ENCODE data around the gene RNF175. TPM values are rescaled to one million over a fixed set of nuclear protein-coding genes. Genes with fewer than 3 reads are reported as not detected.
A peak's percentile ranks its signal among the peaks of the same experiment; 100 is the strongest.

The RNF175 gene
- total and polyA plus RNA-seq, 10 donors: 0.26 to 1.9 (median 0.46) TPM; not detected in 1

- TF ChIP-seq CTCF (IDR thresholded peaks at IDR 0.05 in 8 of 11, conservative IDR thresholded peaks at IDR 0.05 in 3 of 11): no peak
- no peak for TF ChIP-seq POLR2AphosphoS5 (IDR thresholded peaks at IDR 0.05)
- no peak for TF ChIP-seq POLR2A (IDR thresholded peaks at IDR 0.05)
- H3K27me3 ChIP-seq (replicated peaks in 1 of 7): peaks cover 0 to 47% (median 17%) of the 10 kb centered on the region in 7 donors
- DNase-seq: no peak
- H3K4me1 ChIP-seq: peaks cover 0 to 13% (median 8%) of the 10 kb centered on the region in 6 donors
- intact Hi-C loops (cut with DNase I; ENCODE audit: low total_unique reads): loop anchor here (10.0 kb wide), 1 partner anchor 124 kb away; no protein-coding TSS in a partner anchor
- no peaks in the 10 kb centered on the region for H3K36me3 ChIP-seq
- WGBS, 5 donors: 72 to 85% (median 74%) methylated on average over 15 of the region's 15 CpGs
- no peak overlapping the region for H3K27ac ChIP-seq
- peak overlapping the region in 3 of 8 donors; percentile 37 to 68 (median 50) for H3K4me3 ChIP-seq
- no peaks in the 10 kb centered on the region for H3K9me3 ChIP-seq
These were observed 977 bp downstream of the RNF175 start for GRCh38 chr4:153758688-153759406.

- no peaks in the 10 kb centered on the region for H3K36me3 ChIP-seq
- 72 to 96% (median 92%) methylated on average over 2 of the region's 2 CpGs for WGBS, 5 donors
- H3K27ac ChIP-seq: no peak overlapping the region
- H3K27me3 ChIP-seq (replicated peaks in 1 of 7): peaks cover 0 to 47% (median 17%) of the 10 kb centered on the region in 7 donors
- peaks cover 0 to 13% (median 8%) of the 10 kb centered on the region in 6 donors for H3K4me1 ChIP-seq
- intact Hi-C loops (cut with DNase I; ENCODE audit: low total_unique reads): loop anchor here (10.0 kb wide), 1 partner anchor 123 kb away; no protein-coding TSS in a partner anchor
- TF ChIP-seq POLR2A (IDR thresholded peaks at IDR 0.05): no peak
- TF ChIP-seq POLR2AphosphoS5 (IDR thresholded peaks at IDR 0.05): no peak
- TF ChIP-seq CTCF (IDR thresholded peaks at IDR 0.05 in 8 of 11, conservative IDR thresholded peaks at IDR 0.05 in 3 of 11): no peak
- H3K4me3 ChIP-seq: no peak overlapping the region
- DNase-seq: no peak
- no peaks in the 10 kb centered on the region for H3K9me3 ChIP-seq
These were observed 1.7 kb downstream of the RNF175 start for GRCh38 chr4:153758136-153758535.

- no peak for TF ChIP-seq POLR2A (IDR thresholded peaks at IDR 0.05)
- no peak for TF ChIP-seq CTCF (IDR thresholded peaks at IDR 0.05 in 8 of 11, conservative IDR thresholded peaks at IDR 0.05 in 3 of 11)
- Histone ChIP-seq H3K4me3 (no peak overlapping the region), H3K4me1 (peaks cover 0 to 13% (median 8%) of the 10 kb centered on the region in 6 donors), H3K9me3 (no peaks in the 10 kb centered on the region), H3K36me3 (no peaks in the 10 kb centered on the region), H3K27ac (no peak overlapping the region), H3K27me3 (replicated peaks in 1 of 7) (peaks cover 0 to 43% (median 17%) of the 10 kb centered on the region in 7 donors)
- DNase-seq: no peak
- 45 to 67% (median 62%) methylated on average over 1 of the region's 1 CpG for WGBS, 5 donors
- intact Hi-C loops (cut with DNase I; ENCODE audit: low total_unique reads): loop anchor here (10.0 kb wide), 1 partner anchor 123 kb away; no protein-coding TSS in a partner anchor
These were observed 2.4 kb downstream of the RNF175 start for GRCh38 chr4:153757407-153757806.

- 52 to 60% (median 56%) methylated on average over 2 of the region's 2 CpGs for WGBS, 5 donors
- Histone ChIP-seq H3K27me3 (replicated peaks in 1 of 7) (peaks cover 0 to 21% (median 12%) of the 10 kb centered on the region in 7 donors), H3K4me1 (peaks cover 0 to 13% (median 8%) of the 10 kb centered on the region in 6 donors), H3K4me3 (no peak overlapping the region), H3K9me3 (no peaks in the 10 kb centered on the region), H3K27ac (peak overlapping the region in 1 of 8 donors; percentile 11), H3K36me3 (no peaks in the 10 kb centered on the region)
- TF ChIP-seq POLR2A (IDR thresholded peaks at IDR 0.05) (no peak), CTCF (IDR thresholded peaks at IDR 0.05 in 8 of 11, conservative IDR thresholded peaks at IDR 0.05 in 3 of 11) (no peak), POLR2AphosphoS5 (IDR thresholded peaks at IDR 0.05) (no peak)
- DNase-seq: no peak
- intact Hi-C loops (cut with DNase I; ENCODE audit: low total_unique reads): loop anchor here (10.0 kb wide), 1 partner anchor 120 kb away; no protein-coding TSS in a partner anchor
These were observed 4.6 kb downstream of the RNF175 start for GRCh38 chr4:153755186-153755585.

Measured in spleen (tissue), 11 donors.